HG03342 (cell line): ENCODE results near the gene TBP.
"Not testable (repeated sequence)": the region's sequence is repeated elsewhere in the genome, so short reads cannot be mapped to it uniquely, and the experiment has no call there.

ENCODE experiments used
- ATAC-seq: cut with Tn5 transposase; IDR thresholded peaks from one replicate; pipeline ENCODE4 v1.9.1; 2021; ENCODE audit warnings: mild to moderate bottlenecking, moderate library complexity; ENCODE audit not compliant: unreplicated experiment

The TBP gene

GRCh38 chr6:170554013-170554795 is at the start of gene TBP:
TSS of gene TBP (plus strand) at chr6:170554369. CDS start at chr6:170557030, 2,661 bp downstream.
- peak; percentile 96 for ATAC-seq

DNA sequence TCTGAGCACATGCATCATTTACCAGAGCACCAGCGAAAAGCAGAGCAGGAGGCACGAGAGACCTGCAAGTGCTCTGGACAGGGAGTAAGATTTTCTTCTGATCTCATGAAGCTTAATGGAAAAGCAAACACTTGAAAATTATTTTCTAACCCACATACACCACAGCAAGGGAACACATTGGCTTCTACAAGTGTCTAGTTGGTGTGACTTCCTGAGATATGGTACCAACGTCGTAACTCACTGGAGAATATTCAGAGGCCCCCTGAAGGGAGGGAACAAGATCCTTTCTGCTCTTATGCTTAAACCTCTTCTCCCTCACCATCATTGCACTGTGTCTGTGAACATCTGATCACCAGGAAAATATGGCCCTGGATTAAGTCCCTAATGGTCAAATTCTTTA is 49.7 kb upstream of the TBP start:
- ATAC-seq, result no peak

DNA sequence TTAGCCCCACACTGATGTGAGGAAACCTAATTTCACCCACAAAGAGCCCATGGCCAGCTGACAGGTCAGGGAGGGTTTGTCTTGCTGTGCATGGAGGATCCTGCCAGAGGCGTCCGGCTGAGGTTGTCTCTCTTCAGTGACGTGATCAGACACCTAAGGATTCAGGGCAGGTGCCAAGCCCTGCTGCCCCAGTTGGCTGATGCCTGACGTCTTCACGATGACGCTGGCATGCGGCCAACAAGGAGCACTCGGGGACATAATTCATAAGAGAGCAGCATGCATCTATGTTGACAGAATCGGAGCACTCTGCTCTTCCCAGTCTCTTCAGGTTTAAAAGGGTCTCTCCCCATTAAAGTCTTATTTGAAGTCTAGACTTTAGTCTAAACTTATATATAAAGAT is 48.9 kb upstream of the TBP start:
- ATAC-seq, result no peak

GRCh38 chr6:170506446-170506845 is 47.7 kb upstream of the TBP start:
- no peak for ATAC-seq

DNA sequence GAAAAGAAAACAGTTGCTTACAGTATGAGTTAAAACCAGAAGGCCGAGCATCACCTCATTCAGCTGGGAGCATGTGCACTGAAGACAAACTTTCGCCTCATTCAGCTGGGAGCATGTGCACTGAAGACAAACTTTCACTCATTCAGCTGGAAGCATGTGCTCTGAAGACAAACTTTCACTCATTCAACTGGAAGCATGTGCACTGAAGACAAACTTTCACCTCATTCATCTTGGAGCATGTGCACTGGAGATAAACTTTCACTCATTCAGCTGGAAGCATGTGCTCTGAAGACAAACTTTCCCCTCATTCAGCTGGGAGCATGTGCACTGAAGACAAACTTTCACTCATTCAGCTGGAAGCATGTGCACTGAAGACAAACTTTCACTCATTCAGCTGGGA is 46.4 kb upstream of the TBP start:
- ATAC-seq, result not testable (repeated sequence)

- not testable (repeated sequence) for ATAC-seq
Measured at GRCh38 chr6:170508275-170508674, 45.9 kb upstream of the TBP start.

- not testable (repeated sequence) for ATAC-seq
Measured at GRCh38 chr6:170508892-170509722, 45.1 kb upstream of the TBP start.

DNA sequence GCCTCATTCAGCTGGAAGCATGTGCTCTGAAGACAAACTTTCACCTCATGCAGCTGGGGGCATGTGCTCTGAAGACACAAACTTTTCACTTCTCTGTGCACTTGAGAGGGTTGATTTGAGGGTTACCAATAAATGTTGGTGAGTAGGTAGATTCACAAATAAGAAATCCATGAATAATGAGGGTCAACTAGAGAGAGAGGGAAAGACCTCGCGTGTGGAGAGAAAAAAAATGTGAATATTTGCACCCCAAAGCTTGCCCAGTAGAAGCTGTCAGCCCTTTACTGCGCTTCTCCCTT is 44.5 kb upstream of the TBP start:
- ATAC-seq, result no peak

DNA sequence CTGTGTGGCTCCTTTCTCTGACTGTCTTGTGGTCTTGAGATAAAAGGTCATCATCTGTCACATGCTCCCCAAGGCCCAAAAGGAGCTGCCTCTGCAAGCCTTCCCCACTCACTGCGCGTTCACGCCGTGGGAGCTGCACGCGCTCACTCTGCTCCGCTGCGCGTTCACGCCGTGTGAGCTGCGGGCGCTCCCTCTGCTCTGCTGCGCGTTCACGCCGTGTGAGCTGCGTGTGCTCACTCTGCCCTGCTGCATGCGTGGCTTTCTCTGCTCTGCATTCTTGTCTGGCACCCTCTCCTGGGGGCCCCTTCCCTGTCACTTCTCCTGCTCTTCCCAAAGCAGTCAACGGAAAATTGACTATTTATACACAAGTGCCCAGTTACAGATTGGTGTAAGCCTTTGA is 43.5 kb upstream of the TBP start:
- ATAC-seq, result no peak

GRCh38 chr6:170512249-170512648 is 41.9 kb upstream of the TBP start:
- ATAC-seq, result no peak

DNA sequence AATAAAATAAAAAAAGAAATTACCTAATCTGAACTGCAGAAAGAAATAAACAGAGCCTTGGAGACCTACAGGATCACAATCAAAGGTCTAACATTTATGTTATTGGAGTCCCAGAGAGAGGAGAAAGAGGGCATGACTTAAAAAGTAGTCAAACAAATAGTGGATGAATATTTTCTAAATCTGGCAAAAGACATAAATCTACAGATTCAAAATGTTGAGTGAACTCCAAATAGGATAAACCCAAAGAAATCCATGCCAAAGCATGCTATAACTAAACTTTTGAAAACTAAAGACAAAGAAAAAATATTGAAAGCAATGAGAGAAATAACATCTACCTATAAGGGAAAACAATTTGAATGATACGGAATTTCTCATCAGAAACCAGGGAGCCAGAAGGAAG is 39.3 kb upstream of the TBP start:
- no peak for ATAC-seq

GRCh38 chr6:170516783-170517616 is 37.2 kb upstream of the TBP start:
- peak; percentile 98 for ATAC-seq

GRCh38 chr6:170522565-170523183 is 31.5 kb upstream of the TBP start:
- ATAC-seq, result no peak

- no peak for ATAC-seq
Measured at GRCh38 chr6:170523256-170524171, 30.7 kb upstream of the TBP start.

GRCh38 chr6:170524172-170524502 is 30.0 kb upstream of the TBP start:
- ATAC-seq, result no peak

DNA sequence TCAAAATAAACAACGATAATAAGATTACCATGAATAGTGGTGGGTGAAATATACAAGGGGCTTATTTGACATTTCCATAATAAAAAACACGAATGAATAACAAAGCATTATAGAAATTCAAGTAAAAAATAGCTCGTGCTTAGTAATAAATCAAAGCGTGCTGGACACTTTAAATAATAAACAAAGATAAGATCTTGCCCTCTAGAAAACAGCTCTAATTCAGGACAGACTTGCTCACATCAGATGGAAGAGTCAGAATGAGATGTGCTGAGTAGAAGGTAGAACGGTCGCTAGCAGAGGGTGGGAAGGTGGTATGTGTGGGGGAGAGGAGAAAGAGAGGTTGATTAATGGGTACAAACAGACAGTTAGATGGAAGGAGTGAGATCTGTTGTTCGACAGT is 28.4 kb upstream of the TBP start:
- no peak for ATAC-seq

GRCh38 chr6:170527995-170528394 is 26.2 kb upstream of the TBP start:
- not testable (repeated sequence) for ATAC-seq

- ATAC-seq, result peak; percentile 76
Measured at GRCh38 chr6:170529839-170530469, 24.2 kb upstream of the TBP start.

GRCh38 chr6:170532867-170533488 is 21.2 kb upstream of the TBP start:
- ATAC-seq, result no peak
